Activated T-cell treated with anti-CD3 and anti-CD28 coated beads for 1 hour (primary cell): Measurements from ENCODE around the gene CDON.
A peak's percentile ranks its signal among the peaks of the same experiment; 100 is the strongest.

ENCODE experiments used
- DNase-seq: peaks from one replicate; pipeline ENCODE4 v3.0.0-alpha.2; 2020; ENCODE audit warnings: low read depth

CDON gene

DNA sequence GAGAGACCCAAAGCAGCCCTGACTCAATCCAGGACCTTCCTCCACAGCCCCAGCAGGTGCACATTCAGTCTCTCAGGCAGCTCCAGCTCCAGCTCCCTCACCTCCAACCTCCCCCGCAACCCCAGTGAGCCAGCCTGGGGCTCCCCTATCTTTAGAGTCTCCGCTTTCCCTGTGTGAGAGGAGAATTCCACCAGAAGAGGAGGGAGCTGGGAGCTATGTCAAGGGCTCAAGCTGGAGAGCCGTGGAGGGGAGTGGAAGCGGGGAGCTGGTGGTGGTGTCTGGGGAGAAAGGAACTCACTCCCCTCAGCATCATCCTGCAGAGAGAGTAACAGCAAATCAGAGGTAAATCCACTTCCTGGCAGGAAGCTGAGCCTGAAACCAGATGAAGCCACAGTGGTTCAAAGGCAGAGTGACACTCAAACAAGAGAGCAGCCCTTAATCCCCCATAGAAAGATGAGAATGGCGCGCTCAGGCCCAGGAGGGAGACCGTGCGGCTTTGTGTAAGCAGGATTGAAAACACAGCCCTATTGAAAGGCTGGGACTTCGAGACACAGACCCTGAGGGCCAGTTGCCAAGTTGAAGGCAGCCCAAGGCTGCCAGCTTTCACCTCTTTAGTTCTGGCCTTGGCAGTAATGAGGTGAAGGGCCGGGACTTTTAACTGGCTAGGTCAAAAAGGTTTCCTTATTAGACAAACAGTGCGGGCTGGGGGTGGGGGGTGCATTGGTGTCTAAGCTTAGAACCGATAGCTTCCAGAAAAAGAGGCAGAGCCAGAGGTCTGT lies 21.4 kb upstream of the CDON start:
- DNase-seq, result no peak

DNA sequence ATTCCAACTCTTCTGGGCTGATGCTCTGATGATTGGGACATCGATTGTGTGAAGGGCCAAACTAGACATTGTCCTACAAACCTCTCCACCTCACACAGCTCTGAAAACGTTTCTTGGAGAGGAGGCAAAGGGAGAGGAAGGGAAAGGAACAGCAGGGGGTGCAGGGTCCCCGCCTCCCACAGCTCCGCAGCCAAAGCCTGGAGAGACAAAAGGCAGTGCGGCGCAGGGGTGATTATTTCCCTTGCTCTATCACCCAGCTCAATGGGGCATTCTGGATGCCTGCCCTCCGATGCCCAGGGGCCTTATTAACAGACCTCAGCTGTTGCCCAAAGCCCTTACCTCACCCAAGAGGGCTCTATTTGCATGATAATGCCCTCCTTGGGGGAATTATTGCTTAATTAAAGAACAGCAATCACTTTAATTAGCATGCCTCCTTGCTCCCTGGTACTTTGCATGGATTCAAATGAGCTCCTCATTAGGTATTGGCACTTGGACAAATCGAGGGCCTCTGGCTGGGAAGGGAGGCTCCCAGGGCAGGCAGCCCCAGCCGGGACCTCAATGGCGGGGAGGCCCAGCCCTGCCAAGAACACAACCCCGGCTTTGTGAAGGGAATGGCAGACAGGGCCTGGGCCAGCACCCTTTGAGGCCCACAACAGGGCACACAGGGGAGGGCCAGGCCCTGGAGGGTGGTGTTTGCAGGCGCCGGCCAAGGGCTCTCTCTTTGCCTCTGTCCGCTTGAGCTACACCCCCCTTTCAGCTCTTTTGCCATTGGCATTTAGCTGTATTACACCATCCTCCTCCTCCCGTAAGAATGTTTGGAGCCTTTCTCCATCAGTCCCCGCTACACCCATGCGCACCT lies 19.8 kb upstream of the CDON start:
- DNase-seq, result no peak

DNA sequence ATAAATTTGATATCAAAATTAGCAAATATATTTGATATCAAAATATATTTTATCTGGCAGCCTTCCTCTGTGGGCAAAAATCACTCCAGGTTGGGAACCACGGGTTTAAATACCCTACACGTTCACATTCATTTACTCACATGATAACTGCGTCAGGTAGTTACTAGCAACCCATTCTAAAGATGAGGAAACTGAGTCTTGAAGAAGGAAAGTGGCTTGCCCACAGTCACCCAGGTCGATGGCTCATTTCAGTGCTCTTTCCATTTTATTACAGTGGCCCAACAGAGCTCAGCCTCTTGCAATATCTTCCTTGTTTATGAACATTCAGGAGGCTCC lies 19.2 kb upstream of the CDON start:
- DNase-seq, result no peak

DNA sequence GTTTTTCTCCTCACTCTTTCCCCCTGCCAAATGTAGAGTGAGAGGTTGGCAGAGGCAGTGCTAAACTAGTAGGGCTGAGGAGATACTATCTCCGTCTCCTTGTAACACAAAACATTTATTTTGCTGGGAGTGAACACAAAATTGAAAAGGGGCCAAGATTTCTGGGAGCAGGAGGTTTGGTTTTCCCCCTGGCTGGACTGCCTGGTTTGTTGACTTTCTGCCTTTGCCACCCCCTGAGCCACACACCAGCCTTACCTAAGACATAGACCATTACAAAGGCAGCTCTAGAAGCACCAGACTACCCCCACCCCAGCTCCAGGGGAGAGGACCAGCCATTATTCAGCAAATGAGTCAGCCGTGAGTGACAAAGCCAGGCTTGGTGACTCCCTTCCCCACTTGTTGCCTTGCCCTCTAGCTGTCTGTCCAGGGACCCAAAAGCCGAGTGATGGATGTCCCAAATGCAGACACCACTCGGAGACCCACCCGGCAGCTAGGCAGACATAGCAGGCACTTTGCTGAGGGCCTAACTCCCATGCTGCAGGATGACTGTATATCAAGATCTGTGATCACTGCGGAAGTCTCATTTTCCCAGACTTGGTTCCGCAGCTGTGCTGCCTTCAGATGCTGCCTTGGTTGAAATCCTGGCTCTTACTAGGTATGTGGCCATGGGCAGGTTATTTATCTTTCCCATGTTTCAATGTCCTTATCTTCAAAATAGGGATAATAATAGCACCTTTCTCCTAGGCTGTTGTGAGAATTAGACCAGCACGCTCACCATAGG lies 17.7 kb upstream of the CDON start:
- DNase-seq, result no peak

DNA sequence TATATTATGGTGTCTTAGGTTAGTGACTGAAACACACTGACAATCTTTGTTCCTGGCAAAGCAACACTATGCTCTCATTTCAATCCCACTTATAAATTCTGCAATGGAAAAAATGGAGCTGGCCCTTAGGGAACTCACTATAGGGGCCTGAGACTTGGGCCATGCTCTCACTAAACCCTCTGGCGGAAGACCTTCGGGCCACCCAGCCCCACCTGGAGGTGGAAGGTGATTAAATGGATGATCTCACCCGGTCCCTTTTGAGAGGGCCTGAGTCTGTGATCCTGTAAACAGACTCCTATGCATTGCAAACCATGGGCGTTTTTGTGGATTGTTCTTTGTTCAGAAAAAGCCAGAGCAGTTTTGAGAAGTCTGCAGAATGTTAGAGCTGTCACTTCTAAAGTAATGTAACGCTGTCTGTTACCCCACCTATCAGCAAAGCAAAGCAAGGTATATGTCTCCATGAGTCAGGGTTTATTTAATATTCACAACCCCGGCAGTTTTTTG lies 17.0 kb upstream of the CDON start:
- no peak for DNase-seq

DNA sequence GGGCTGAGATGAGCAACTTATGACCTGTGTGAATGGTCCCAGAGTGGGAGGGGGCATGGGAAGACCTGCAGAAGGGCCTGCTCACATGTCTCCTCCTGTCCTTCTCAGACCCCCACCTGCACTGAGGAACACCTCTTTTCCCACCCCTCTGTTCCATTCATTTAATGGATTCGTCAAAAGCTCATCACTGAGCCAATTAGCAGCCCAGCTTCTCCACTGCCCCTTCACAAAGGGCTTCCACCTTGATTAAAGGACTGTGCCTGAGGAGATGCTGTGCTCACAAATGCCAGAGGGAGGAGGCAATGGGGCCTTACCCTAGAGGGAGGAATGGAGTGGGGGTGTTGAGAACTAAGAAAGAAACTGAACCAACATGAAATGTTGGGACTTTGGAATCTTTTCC lies 14.0 kb upstream of the CDON start:
- no peak for DNase-seq

DNA sequence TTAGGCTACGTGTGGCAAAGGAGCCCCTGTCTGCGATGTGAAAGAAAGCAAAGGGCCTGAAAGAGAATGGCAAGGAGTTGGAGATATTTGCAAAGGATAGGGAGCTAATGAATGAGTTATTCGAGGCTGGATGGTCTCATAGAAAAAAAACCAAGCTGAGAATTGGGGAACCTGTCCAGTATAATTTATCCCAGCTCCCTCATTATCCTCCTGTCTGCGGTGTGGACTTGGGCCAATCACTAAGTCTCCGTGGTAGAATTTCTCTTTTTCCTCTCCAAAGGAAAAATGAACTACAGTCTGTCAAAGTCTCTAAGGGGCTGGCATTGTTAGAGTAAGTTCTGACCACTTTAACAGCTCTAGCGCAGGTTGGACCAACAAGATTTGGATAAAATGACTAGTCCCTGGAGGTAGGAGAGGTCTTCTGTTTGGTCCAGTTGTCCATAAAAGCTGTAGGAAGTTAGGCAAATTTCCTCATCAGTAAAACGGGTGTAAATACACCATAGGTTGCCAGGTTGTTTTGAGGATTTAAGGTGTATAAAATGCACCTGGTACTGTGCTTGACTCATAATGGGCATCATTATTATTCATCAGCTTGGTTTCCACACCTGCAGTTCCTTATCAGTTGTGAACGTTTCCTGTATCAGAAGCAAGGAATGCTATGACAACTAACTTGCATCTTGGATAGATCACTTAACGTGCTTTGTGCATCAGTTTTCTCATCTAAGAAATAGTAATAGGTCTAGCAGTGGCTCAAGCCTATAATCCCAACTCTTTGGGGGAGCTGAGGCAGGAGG lies 10.3 kb upstream of the CDON start:
- DNase-seq, result no peak

DNA sequence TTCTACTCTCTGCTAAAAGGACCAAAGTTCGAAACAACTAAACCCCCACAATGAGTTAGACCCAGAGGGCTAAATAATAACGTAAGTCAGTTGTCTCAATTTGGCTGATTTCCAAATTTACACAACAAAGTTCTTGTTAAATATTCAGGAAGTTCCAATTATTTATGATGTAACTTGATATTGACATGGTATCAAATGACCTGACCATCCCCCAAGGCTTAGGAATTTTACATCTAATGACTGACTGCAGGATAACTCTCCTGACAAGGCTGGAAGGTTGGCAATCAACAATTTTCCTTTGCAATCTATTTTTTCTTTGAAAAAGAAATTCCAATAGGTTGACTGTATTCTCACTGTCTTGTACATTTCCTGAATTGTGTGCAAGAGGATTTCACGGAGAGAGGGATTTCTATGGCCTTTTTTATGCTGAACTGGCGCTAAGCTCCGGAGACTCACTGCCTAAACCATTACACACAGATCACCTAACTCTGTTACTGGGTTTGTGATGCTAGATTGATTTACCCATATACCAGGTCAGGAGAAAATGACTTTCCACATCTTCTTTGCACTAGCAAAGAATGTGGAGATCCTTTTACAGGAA lies 9.6 kb upstream of the CDON start:
- DNase-seq, result no peak

DNA sequence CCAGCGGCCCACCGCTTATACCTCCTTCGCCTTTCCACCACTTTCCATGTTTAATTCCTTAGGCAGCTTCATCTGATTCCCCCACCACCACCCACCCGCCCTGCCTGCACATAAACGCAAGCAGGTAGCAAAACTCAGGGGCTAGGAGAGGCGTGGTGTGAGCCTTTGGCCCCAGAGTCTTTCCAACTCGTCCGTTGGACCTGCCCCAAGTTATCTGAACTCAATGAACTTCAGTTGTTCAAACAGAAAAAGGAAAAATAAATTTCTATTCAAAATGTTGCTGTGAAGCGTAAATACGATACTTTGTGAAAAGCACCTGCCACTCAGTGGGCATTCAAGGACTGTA lies 814 bp upstream of the CDON start:
- no peak for DNase-seq

DNA sequence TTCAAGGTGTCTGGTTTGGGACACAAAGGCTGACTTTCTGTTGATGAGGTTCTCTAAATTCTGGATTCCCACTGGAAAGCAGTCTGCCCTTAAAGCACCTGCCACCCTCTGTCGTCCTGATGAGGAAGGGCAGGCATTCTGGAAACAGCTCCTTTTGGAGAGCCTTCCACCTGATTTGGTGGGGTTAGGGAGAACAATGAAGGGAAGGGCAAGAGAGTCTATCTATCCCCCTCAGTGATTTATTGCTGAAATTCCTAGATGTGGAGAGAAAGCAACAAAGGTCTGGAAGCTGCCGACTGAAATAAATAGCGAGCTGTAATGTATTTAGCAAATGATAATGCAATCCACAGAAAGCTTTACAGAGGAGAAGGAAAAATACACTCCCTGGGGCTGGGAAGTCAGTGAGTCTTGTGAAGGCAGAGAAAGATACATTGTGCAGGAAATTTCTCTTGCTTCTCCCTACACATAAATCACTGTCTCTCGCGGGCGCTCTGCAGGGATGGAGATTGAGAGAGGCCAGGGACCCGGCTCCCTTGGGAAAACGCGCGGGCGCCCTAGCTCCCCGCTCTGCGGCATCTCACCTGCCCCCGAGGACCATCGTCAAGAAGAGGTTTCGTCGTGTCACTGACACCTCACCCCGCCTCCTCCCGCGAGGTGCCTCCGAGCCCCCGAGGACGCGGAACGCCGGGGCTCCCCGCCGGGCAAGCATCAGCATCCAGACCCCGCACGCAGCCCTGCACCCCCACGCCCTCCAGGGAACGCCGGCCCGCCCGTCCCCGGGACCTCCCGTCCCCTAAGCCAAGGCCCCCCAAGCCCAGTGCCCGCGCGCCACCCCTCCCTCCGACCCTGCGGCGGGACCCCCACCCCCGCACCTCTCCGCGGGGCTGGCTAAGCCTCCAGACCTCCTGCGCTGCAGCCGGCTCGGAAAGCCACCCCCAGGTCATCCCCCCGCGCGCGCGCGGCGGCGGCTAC lies 673 bp downstream of the CDON start:
- peak; percentile 11 for DNase-seq

DNA sequence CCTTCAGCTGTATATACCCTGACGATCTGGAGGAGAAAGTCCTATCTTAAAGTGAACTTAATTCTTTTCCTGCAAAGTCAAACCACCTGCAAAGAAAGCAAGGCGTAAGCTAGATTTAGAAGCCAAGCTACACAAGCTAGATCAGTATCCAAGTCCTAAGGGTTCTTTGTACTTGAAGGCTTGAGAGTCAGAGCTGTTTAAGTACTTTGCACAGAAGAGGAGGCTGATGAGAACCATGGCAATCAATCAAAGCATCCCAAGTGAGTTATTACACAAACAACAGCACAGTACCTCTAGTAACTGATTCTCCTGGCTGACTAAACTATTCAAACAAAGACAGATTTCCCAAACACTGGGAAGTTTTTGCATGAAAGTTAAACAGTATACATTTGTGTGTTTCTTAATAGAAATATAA lies 1.9 kb downstream of the CDON start:
- no peak for DNase-seq

DNA sequence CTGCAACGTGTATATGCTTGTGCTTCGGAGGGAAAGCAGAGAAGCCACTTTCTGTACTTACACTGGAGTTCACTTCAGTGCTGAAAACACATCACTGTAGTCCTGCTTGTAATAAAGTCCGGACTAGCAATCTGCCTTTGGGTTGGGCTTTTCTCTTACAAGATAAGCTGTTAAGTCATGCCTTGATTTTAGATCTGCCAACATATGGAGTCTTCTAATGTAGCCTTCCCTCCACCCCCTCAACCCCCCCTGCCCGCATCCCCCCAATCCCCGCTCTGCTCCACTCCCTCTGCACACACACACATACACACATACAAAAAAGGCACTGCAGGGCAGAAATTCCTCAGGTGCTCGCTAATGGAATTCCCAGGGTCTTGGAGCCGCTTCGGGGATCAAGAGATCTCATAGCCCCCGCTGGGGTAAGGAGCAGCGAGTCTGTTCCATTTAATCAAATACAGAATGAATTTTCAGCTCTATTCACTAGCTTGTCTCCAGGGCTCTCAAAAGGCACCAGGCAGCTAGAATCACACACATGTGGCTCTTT lies 3.4 kb downstream of the CDON start:
- DNase-seq, result no peak

DNA sequence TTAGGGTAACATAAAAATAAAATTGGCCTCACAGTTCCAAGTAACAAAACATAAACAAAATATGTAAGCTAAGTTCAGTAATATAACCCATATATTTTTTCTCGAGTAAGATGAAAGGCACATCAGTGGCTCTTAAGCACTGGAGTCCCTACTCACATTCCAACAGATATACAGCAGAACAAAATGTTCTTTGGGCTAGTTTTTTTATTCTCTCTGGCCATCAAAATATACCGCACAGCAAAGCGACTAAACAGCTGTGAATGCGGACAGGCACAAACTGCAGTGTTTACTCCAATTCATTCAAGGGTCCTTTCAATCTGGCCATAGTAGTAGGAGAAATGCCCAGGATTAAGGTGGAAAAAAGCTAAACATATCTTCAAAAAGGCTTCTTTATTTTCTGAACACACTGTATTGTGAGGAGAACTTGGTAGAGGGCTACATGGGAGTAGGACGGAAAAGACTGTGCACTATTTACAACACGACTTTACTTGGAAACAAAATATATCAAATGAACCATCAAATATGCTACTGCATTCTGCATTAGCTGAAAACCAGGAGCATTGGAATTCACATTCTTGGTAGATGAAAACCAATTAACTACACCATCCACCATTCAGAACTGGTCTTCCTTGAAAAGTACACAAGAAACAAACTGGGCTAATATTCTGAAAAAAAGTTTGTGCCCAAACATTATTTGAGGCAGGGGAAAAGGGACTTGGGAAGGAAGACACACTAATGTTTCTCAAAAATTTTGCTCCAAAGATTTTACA lies 4.4 kb downstream of the CDON start:
- DNase-seq, result no peak

DNA sequence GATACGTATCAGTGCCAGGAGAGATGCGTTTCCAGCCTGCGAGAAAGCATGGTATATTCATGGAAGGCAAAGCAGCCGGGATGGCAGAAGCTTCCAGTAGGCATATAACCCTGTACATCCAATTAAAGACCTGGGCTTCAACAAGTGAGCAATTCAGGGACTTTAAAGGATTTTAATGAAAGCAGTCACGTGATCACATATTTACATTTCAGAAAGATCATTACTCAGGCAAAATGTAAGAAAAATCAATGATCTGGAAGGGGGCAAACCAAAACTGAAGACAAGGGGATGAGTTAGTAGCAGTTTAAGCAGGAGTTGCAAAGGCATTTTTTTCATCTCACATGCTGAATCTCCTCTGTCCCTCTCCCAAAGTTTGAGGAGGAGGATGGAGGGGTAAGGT lies 7.8 kb downstream of the CDON start:
- DNase-seq, result no peak

DNA sequence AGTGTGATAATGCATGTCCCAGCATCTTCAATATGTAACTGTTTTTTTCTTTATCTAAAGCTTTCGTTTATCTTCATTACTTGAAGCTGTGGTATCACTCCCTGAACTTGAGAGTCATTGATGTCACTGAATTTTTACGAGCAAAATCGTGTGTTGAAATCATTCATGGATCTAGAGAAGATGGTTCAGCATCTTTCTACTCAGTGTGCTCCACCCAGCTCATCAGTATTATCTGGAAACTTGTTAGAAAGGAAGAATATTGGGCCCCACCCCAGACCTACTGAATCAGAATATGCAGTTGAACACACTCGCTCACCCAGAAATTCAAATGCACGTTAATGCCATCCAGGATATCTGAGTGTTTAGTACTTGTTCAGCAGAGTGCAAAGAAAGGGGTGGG lies 8.3 kb downstream of the CDON start:
- no peak for DNase-seq

DNA sequence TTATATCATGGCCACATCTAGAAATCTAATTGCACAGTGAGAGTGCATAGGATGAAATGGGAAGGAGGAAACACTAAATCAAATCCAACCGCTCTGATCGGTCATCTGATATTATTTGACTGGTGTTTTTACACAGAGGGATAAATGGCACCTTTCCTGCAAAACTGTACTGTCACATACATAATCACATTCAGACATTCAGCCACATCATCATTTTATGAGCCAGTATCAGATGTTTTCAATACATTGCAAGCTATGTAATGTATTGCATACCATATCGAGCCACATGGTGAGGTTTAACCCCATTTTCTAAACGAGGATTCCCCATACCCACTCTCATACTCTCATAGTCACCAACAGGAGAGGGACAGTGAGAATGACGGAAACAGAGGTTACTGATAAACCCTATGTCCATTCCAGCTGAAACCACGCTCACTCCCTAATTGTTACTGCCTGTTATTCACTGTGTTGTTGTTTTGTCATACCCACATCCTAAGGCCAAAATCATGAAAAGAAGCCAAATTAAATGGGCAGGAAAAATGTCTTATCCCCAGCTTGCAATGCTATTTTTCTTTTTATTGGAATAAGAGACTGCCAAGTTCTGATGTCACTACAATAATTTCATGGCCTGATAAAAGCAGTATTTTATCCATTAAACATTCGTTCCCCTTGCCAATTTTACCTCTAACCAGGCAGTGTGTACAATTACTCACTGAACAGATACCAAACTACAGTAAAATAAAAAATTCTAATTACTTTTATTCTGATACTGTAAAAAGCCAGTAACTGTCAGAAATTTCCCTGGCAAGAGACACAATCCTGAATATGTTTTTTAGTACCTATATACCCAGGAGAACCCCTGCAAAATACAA lies 9.0 kb downstream of the CDON start:
- DNase-seq, result no peak

DNA sequence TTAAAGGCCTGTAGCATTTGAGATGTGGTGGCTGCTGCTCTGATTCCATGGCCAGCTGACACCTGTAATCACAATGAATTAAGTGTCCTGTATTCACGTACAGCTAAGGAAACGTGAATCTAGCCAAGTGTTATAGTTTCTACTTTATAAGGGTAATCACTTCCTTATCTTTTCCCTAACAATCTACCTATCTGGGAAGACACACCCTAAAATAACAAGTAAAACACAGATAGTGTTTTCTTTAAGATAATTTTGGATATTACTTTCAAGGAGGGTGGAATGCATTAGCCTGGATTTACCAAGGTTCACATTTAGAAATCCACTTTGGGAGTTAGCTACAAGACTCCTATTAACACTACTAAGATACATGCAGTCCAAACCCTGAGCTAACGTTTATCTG lies 11.5 kb downstream of the CDON start:
- DNase-seq, result no peak

DNA sequence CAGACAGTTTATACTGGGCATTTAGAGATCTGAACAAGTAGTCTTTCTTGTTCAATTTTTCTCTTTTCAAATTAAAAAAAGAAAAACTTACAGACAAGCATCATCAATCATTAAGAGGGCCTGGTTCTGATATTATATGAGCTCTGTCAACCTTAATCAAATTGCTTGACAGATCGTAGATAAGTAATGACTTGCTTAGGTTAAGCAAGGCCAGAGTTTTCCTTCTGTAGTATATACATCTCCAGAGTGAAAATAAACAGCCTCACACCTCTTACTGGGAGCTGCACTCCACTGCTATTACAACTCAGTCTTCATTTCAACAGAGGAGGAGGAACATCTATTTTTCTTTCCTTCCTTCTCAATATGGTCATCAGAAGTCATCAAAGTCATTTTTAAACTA lies 13.5 kb downstream of the CDON start:
- DNase-seq, result no peak
